Transverse colon (tissue), 4 donors: ENCODE results near the gene BAHCC1. TPM values are rescaled to one million over a fixed set of nuclear protein-coding genes. Genes with fewer than 3 reads are reported as not detected.
"Not testable (repeated sequence)": the region's sequence is repeated elsewhere in the genome, so short reads cannot be mapped to it uniquely, and the experiment has no call there.

Experiments
- DNase-seq: peaks from one replicate; pipeline ENCODE4 v3.0.0-alpha.2; 2019
- H3K27ac ChIP-seq, 4 donors: fragments of 200-600 bp; sonication (generic); 2 replicates each; pipeline ENCODE4 v1.5.1; 2016 to 2018; ENCODE audit warnings: inconsistent platforms in 4 of 4
- H3K27me3 ChIP-seq: fragments of 200-600 bp; sonication (generic); 2 replicates; pipeline ENCODE4 v1.5.1; 2017; ENCODE audit warnings: inconsistent platforms
- H3K36me3 ChIP-seq, 4 donors: fragments of 200-600 bp; sonication (generic); 2 replicates each; pipeline ENCODE4 v1.5.1; 2017 to 2019; ENCODE audit warnings: inconsistent platforms in 4 of 4
- H3K4me1 ChIP-seq, 4 donors: fragments of 200-600 bp; sonication (generic); 2 replicates each; pipeline ENCODE4 v1.5.1; 2017 to 2020; ENCODE audit warnings: inconsistent platforms in 4 of 4
- H3K4me3 ChIP-seq, 4 donors: fragments of 200-600 bp; sonication (generic); 1 replicate in 1 of 4; 2 replicates in 3 of 4; pipeline versions ENCODE4 v1.5.1 to v1.6.1; 2017 to 2019; ENCODE audit warnings: inconsistent platforms in 4 of 4
- H3K9me3 ChIP-seq, 2 donors: fragments of 200-600 bp; sonication (generic); 2 replicates each; pipeline ENCODE4 v1.5.1; 2017 to 2019; ENCODE audit warnings: inconsistent platforms in 2 of 2
- EP300 ChIP-seq: sonication (generic); formaldehyde crosslinking; IDR thresholded peaks from one replicate; pipeline ENCODE4 v1.6.1; 2017; ENCODE audit warnings: antibody characterized with exemption, low read depth
- POLR2A ChIP-seq: fragments of 450-650 bp; IDR thresholded peaks from one replicate; pipeline ENCODE4 v1.6.1; 2016; ENCODE audit warnings: antibody characterized with exemption, mild to moderate bottlenecking, moderate library complexity
- POLR2AphosphoS5 ChIP-seq, 3 donors: sonication (generic); formaldehyde crosslinking; IDR thresholded peaks; one replicate each; pipeline ENCODE4 v1.6.1; 2016; ENCODE audit warnings: antibody characterized with exemption in 3 of 3
- WGBS, 2 donors: methylation state at CpG; one replicate each; pipeline ENCODE4 v1.1.5; 2018; ENCODE audit warnings: low coverage in 1 of 2; 5-methylcytosine and 5-hydroxymethylcytosine counted together
- in situ Hi-C, 4 donors: fragments of 200-750 bp; cut with MboI; loops; one replicate each; pipeline versions ENCODE4 v1.15.0 to v1.15.1; 2017; ENCODE audit warnings: low sequenced_read_pairs in 3 of 4, low pct_ligation_motif_present in 1 of 4, low pct_unique_long_range_greater_than_20kb in 1 of 4
- intact Hi-C: fragments of 100-400 bp; cut with DNase I; formaldehyde crosslinking; loops from one replicate; pipeline ENCODE4 v1.15.1; 2023; ENCODE audit warnings: low total_unique reads
- total RNA-seq, 4 donors: library from RNA; depleted of rRNA; stranded (reverse); fragments of >200 nt; gene quantifications; one replicate each; pipeline ENCODE4 v1.1.0, GENCODE V29; 2016
- TF ChIP-seq, protein P1 (sequence below), 5 experiments: fragments of 200-600 bp in 3 of 5; fragments of 450-650 bp in 2 of 5; sonication (generic) in 3 of 5; IDR thresholded peaks; 1 replicate in 2 of 5; 2 replicates in 3 of 5; pipeline ENCODE4 v1.5.1; 2016 to 2017; ENCODE audit warnings: antibody characterized with exemption in 5 of 5, inconsistent platforms in 3 of 5, mild to moderate bottlenecking in 2 of 5, moderate library complexity in 1 of 5

BAHCC1 gene
- total RNA-seq, 4 donors from 2014 or later = 8.7 to 133 (median 12.4) TPM

- 91% methylated on average over 5 of the region's 5 CpGs; no CpG with 5 or more reads in 1 of the 2 donors for WGBS, 2 donors
- intact Hi-C loops = no loop called here
- Histone ChIP-seq H3K27me3 (peaks cover 7% of the 10 kb centered on the region), H3K27ac (peak overlapping the region in 2 of 4 donors; percentile 59 to 74), H3K9me3 (no peaks in the 10 kb centered on the region), H3K4me1 (peaks cover 54 to 72% (median 66%) of the 10 kb centered on the region in 4 donors), H3K4me3 (no peak overlapping the region), H3K36me3 (no peaks in the 10 kb centered on the region)
- DNase-seq = no peak
- no peak for TF ChIP-seq POLR2AphosphoS5 (IDR thresholded peaks at IDR 0.05)
- no peak for TF ChIP-seq POLR2A
- TF ChIP-seq EP300 = no peak
- TF ChIP-seq, protein P1, sequence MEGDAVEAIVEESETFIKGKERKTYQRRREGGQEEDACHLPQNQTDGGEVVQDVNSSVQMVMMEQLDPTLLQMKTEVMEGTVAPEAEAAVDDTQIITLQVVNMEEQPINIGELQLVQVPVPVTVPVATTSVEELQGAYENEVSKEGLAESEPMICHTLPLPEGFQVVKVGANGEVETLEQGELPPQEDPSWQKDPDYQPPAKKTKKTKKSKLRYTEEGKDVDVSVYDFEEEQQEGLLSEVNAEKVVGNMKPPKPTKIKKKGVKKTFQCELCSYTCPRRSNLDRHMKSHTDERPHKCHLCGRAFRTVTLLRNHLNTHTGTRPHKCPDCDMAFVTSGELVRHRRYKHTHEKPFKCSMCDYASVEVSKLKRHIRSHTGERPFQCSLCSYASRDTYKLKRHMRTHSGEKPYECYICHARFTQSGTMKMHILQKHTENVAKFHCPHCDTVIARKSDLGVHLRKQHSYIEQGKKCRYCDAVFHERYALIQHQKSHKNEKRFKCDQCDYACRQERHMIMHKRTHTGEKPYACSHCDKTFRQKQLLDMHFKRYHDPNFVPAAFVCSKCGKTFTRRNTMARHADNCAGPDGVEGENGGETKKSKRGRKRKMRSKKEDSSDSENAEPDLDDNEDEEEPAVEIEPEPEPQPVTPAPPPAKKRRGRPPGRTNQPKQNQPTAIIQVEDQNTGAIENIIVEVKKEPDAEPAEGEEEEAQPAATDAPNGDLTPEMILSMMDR (IDR thresholded peaks at IDR 0.05) = no peak
- in situ Hi-C loops = no loop called here
Measured at GRCh38 chr17:81424151-81425017, 29.1 kb downstream of the BAHCC1 start.

- DNase-seq, H3K27me3 ChIP-seq, in situ Hi-C loops, H3K36me3 ChIP-seq, intact Hi-C loops, H3K4me3 ChIP-seq, H3K27ac ChIP-seq, H3K9me3 ChIP-seq: not testable (repeated sequence)
- peaks cover 57 to 74% (median 67%) of the 10 kb centered on the region in 4 donors for H3K4me1 ChIP-seq
Measured at GRCh38 chr17:81425041-81425440, 29.8 kb downstream of the BAHCC1 start.

DNA sequence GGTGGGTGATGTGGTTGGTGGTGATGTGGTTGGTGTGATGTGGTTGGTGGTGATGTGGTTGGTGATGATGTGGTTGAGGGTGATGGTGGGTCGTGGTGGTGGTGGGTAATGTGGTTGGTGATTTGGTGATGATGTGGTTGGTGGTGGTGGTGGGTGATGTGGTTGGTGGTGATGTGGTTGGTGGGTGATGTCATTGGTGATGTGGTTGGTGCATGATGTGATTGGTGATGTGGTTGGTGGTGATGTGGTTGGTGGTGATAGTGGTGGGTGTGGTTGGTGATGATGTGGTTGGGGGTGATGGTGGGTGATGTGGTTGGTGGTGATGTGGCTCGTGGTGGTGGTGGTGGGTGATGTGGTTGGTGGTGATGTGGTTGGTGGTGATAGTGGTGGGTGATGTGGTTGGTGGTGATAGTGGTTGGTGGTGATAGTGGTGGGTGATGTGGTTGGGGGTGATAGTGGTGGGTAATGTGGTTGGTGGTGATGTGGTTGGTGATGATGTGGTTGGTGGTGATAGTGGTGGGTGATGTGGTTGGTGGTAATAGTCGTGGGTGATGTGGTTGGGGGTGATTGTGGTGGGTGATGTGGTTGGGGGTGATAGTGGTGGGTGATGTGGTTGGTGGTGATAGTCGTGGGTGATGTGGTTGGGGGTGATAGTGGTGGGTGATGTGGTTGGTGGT is 30.6 kb downstream of the BAHCC1 start:
- H3K9me3 ChIP-seq, in situ Hi-C loops, H3K27me3 ChIP-seq, H3K36me3 ChIP-seq, DNase-seq, intact Hi-C loops, H3K4me3 ChIP-seq, H3K27ac ChIP-seq: not testable (repeated sequence)
- peaks cover 52 to 70% (median 64%) of the 10 kb centered on the region in 4 donors for H3K4me1 ChIP-seq
- 73 to 88% methylated on average over 4 of the region's 4 CpGs for WGBS, 2 donors

GRCh38 chr17:81426393-81427172 is 31.3 kb downstream of the BAHCC1 start:
- in situ Hi-C loops = no loop called here
- H3K4me1 ChIP-seq = peaks cover 47 to 63% (median 58%) of the 10 kb centered on the region in 4 donors
- TF ChIP-seq POLR2A (no peak), EP300 (no peak), POLR2AphosphoS5 (IDR thresholded peaks at IDR 0.05) (no peak)
- TF ChIP-seq, protein P1 (IDR thresholded peaks at IDR 0.05) = no peak
- H3K9me3 ChIP-seq = no peaks in the 10 kb centered on the region
- H3K36me3 ChIP-seq = no peaks in the 10 kb centered on the region
- WGBS, 2 donors = 49 to 100% methylated on average over 1 to 22 of the region's 22 CpGs
- DNase-seq = no peak
- peaks cover 7% of the 10 kb centered on the region for H3K27me3 ChIP-seq
- intact Hi-C loops = no loop called here
- H3K27ac ChIP-seq = no peak overlapping the region
- H3K4me3 ChIP-seq = no peak overlapping the region
